CD4-positive, alpha-beta T cell treated with Interleukin-2 at 100 ng/mL for 4 hours (primary cell): Measurements from ENCODE around the gene OR13H1.
"Not testable (repeated sequence)": the region's sequence is repeated elsewhere in the genome, so short reads cannot be mapped to it uniquely, and the experiment has no call there.

Experiments
- DNase-seq: peaks from one replicate; pipeline ENCODE4 v3.0.0-alpha.2; 2020; ENCODE audit warnings: low spot score

OR13H1 gene

GRCh38 chrX:131543774-131544173 is at the start of gene OR13H1:
Gene OR13H1 (plus strand): TSS chrX:131544074. CDS start chrX:131544074, 0 bp downstream.
- no peak for DNase-seq

- DNase-seq: not testable (repeated sequence)
Measured at GRCh38 chrX:131501556-131501955, 42.3 kb upstream of the OR13H1 start.

DNA sequence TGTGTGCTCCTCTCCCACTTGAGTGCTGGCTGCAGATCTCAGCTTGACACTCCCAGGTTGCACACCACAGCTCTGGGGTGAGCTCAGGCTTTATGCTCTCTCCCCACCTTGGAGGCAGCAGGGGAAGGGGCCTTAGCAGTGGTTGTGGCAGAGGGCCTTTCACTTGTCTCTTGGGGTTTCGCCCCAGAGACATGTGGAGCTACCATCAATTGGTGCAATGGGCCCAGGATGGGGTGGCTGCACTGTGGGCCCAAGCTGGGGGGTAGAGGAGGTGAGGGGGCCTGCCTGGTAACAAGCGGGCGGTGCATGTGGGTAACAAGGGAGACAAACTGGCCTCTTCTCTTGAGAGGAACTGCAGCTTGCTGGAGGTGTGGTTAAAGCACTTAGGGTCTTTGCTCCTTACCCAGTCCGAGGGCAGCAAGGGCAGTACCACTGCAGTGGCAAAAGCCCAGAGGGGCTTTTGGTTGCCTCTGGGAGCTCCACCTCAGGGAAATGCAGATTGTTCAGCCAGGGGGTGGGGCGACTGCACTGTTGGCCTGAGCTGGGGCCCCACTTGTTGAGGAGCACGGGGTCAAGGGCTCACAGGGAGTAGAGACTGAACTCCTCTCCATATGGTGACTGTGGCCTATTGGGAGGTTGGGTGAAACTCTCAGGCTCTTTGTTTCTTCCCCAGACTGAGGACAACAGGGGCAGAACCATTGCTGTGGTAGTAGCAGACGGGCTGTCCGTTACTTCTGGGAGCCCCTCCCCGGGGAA is 30.5 kb upstream of the OR13H1 start:
- no peak for DNase-seq

- DNase-seq: no peak
Measured at GRCh38 chrX:131521824-131522223, 22.1 kb upstream of the OR13H1 start.

- DNase-seq: no peak
Measured at GRCh38 chrX:131544218-131544617, 344 bp downstream of the OR13H1 start.

DNA sequence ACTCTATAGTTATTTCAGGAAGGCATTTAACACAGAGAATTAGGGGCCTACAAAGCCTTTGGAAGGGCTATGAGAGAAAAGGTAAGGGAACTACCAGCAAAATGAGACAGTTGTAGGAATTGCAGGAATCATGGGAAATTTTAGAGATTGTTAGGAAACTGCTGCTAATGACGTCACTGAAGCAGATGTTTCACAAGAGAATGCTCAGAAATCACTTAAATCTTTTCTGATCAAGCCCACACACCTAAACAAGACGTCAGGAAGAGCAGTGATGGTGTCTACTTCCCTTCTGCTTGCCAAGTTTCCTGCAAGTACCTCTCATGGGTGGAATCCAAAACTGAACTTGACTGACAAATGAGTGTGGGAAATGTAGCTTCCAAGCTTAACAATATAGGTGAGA is 5.1 kb downstream of the OR13H1 start:
- DNase-seq: no peak

GRCh38 chrX:131552453-131552852 is 8.6 kb downstream of the OR13H1 start:
- not testable (repeated sequence) for DNase-seq

GRCh38 chrX:131558562-131558961 is 14.7 kb downstream of the OR13H1 start:
- no peak for DNase-seq

GRCh38 chrX:131564553-131565229 is 20.8 kb downstream of the OR13H1 start:
- no peak for DNase-seq

GRCh38 chrX:131565909-131566308 is 22.0 kb downstream of the OR13H1 start:
- DNase-seq: no peak

DNA sequence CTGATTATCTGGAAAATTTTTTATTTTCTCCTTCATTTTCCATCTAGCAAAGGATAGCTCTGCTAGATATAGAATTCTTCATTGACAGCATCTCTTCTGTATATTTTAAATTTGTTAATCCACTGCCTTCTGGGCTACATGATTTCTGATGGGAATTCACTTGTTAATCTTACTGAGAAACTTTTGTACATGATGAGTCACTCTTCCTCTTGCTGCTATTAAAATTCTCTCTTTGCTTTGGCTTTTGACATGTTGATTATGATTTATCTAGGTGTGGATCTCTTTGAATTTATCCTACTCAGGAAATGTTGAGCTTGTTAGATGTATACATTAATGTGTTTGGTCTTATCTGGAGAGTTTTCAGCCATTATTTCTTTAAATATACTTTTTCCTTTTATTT is 27.5 kb downstream of the OR13H1 start:
- no peak for DNase-seq

- no peak for DNase-seq
Measured at GRCh38 chrX:131572372-131573014, 28.6 kb downstream of the OR13H1 start.

- DNase-seq: no peak
Measured at GRCh38 chrX:131577413-131577812, 33.5 kb downstream of the OR13H1 start.

DNA sequence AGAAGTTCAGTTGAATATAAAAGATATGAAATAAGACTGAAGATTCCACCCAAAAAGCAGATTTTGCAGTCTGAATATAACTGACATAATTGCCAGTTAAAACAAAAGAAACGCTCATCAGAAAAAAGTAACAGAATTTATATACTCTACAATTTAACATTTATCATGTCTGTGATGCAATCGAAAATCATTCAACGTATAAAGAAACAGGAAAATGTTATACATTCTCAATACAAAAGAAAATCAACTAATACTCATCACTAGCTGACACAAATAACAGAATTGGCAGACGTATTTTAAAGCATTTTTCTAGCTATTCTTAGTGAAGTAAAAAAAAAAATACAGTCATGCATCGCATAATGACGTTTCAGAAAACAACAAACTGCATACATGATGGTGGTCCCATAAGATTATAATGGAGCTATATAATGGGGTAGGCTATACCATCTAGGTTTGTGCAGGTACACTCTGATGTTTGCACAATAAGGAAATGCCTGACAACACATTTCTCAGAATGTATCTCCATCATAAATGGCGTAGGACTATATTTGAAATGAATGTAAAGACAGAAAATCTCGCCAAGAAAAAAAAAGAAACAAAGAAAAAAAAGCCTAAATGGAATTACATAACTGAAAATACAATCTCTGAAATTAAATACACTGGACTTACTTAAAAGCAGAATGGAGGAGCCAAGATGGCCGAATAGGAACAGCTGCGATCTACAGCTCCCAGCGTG is 34.3 kb downstream of the OR13H1 start:
- DNase-seq: no peak

DNA sequence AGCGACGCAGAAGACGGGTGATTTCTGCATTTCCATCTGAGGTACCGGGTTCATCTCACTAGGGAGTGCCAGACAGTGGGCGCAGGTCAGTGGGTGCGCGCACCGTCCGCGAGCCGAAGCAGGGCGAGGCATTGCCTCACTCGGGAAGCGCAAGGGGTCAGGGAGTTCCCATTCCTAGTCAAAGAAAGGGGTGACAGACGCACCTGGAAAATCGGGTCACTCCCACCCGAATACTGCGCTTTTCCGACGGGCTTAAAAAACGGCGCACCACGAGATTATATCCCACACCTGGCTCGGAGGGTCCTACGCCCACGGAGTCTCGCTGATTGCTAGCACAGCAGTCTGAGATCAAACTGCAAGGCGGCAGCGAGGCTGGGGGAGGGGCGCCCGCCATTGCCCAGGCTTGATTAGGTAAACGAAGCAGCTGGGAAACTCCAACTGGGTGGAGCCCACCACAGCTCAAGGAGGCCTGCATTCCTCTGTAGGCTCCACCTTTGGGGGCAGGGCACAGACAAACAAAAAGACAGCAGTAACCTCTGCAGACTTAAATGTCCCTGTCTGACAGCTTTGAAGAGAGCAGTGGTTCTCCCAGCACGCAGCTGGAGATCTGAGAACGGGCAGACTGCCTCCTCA is 35.0 kb downstream of the OR13H1 start:
- not testable (repeated sequence) for DNase-seq

DNA sequence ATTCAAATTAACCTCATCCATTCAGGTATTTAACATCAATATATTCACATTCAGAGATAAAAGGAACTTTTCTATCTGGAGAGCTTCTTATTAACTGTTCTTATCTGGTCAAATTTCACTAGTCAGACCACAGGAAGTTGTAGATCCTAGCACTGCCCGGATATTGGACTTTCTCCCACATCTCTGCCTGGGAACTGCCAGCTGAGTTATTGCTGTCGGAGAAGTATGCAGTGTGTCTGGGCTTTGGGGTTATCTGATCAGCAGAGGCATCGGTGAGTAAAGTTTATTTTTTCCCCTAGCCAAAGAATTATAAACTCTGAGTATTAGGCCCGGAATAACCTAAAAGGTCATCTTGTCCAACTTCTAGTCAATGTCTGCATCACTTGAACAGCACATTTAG is 45.1 kb downstream of the OR13H1 start:
- no peak for DNase-seq
